GM12873 (cell line): ENCODE measurements around the gene KLHDC8A.

Experiments
- TF ChIP-seq, protein P1 (sequence below): IDR thresholded peaks from 2 replicates; pipeline ENCODE4 v1.5.1; 2012; ENCODE audit warnings: low read depth, mild to moderate bottlenecking, moderate library complexity, low read length, control low read depth; ENCODE audit not compliant: insufficient read depth; ENCODE audit errors: missing control alignments

Gene KLHDC8A

GRCh38 chr1:205374210-205375078 is 17.7 kb upstream of the KLHDC8A start:
- TF ChIP-seq, protein P1, sequence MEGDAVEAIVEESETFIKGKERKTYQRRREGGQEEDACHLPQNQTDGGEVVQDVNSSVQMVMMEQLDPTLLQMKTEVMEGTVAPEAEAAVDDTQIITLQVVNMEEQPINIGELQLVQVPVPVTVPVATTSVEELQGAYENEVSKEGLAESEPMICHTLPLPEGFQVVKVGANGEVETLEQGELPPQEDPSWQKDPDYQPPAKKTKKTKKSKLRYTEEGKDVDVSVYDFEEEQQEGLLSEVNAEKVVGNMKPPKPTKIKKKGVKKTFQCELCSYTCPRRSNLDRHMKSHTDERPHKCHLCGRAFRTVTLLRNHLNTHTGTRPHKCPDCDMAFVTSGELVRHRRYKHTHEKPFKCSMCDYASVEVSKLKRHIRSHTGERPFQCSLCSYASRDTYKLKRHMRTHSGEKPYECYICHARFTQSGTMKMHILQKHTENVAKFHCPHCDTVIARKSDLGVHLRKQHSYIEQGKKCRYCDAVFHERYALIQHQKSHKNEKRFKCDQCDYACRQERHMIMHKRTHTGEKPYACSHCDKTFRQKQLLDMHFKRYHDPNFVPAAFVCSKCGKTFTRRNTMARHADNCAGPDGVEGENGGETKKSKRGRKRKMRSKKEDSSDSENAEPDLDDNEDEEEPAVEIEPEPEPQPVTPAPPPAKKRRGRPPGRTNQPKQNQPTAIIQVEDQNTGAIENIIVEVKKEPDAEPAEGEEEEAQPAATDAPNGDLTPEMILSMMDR, result no peak

GRCh38 chr1:205373798-205374175 is 17.1 kb upstream of the KLHDC8A start:
- TF ChIP-seq, protein P1, result no peak

GRCh38 chr1:205373022-205373797 is 16.5 kb upstream of the KLHDC8A start:
- TF ChIP-seq, protein P1, result no peak

DNA sequence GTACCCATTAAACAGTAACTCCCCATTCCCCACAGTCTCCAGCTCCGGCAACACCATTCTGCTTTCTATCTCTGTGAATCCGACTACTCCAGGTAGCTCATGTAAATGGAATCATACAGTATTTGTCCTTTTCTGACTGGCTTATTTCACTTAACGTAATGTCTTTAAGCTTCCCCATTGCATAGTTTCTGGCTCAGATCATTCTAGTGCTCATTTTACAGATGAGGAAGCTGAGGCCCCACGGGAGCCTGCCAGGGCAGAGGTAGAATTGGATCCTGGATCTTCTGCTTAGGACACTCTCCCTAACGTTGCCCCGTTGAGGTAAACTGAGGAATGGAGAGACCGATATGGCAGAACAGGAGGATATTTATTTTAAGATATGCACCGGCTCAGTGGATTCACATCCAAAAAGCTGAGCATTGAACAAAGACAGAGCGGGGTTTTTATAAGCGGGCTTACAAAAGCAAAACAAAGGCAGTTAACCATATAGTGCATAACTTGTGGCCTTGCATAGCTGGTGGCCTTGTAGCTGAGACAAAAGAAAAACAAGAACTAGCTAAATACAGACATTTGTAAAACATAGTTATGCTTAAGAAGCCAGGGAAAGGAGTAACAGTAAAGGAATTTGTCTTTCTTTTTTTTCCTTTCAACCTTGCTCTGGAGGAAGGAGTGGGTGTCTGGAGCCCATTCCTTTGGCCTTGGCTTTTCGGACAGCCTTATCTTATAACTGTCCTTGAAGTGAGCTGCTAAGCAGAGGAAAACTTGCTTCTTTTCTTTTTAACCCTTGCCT is 15.3 kb upstream of the KLHDC8A start:
- TF ChIP-seq, protein P1, result no peak

DNA sequence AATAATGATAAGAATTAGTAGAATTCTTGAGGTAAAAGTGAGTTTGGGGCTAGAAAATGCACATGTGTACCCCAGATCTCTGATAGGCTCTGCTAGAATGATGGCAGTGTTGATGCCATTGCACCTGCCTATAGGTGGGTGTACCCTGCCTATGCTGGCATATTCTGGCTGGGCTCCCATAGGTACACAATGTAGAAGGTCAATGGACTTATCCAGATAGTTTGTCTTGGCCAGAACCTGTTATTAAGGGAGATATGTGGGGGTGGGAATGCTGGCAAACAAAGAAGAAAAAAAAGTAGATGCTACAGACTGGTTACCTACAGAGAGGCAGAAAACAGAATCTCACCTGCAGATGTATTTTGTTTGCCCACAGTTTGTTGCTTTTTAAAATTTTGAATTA is 14.1 kb upstream of the KLHDC8A start:
- TF ChIP-seq, protein P1, result no peak

GRCh38 chr1:205369701-205370123 is 13.0 kb upstream of the KLHDC8A start:
- TF ChIP-seq, protein P1, result no peak
